Measurements from ENCODE around the gene ANHX.

Gene ANHX

GRCh38 chr12:133231001-133231400 is 4.7 kb downstream of the ANHX start (continued):
- TF ChIP-seq RARB (CRISPR knock-in tag; IDR thresholded peaks at IDR 0.05): no peak
- TF ChIP-seq ZFP3 (CRISPR knock-in tag; IDR thresholded peaks at IDR 0.05): no peak
- TF ChIP-seq PPARA (CRISPR knock-in tag; IDR thresholded peaks at IDR 0.05; ENCODE audit: borderline replicate concordance): no peak
- no peak for TF ChIP-seq PATZ1 (CRISPR knock-in tag; IDR thresholded peaks at IDR 0.05; ENCODE audit: borderline replicate concordance)
- no peak for TF ChIP-seq ZNF565 (CRISPR knock-in tag; conservative IDR thresholded peaks at IDR 0.05; ENCODE audit: low read depth)

- no peak for TF ChIP-seq ZNF565 (CRISPR knock-in tag; conservative IDR thresholded peaks at IDR 0.05; ENCODE audit: low read depth)
- TF ChIP-seq POU6F1 (CRISPR knock-in tag; IDR thresholded peaks at IDR 0.05; ENCODE audit: borderline replicate concordance, low read depth): no peak
- no peak for TF ChIP-seq CSRNP3 (CRISPR knock-in tag; IDR thresholded peaks at IDR 0.05)
- ATAC-seq: no peak
Measured at GRCh38 chr12:133227281-133227852, 8.3 kb downstream of the ANHX start.

DNA sequence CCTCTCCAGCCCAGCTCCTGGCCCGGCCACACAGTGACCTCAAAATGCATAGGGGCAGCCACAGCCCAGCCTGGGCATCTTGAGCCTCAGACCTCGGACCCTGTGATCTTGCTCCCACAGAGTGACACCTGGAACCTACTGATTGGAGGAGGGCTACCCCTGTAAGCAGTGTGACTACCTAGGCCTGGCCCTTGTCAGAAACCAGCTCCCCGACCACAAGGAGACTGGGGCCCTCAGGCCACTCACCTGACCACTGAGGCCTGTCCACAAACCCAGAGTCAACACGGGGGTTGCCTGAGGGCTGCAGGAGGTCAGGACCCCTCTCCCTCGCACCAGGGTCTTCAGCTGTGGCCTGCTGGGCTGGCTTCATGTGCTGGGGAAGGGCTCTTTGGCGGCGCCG is 9.0 kb downstream of the ANHX start:
- TF ChIP-seq RARB (CRISPR knock-in tag; IDR thresholded peaks at IDR 0.05): no peak
- TF ChIP-seq POU6F1 (CRISPR knock-in tag; IDR thresholded peaks at IDR 0.05; ENCODE audit: borderline replicate concordance, low read depth): no peak
- TF ChIP-seq ZNF8 (CRISPR knock-in tag; IDR thresholded peaks at IDR 0.05): no peak
- TF ChIP-seq GLIS3 (CRISPR knock-in tag; IDR thresholded peaks at IDR 0.05): no peak
- no peak for TF ChIP-seq TOX (CRISPR knock-in tag; IDR thresholded peaks at IDR 0.05; ENCODE audit: borderline replicate concordance)
- no peak for TF ChIP-seq ZNF565 (CRISPR knock-in tag; conservative IDR thresholded peaks at IDR 0.05; ENCODE audit: low read depth)
- no peak for TF ChIP-seq CSDC2 (CRISPR knock-in tag; IDR thresholded peaks at IDR 0.05)
- no peak for TF ChIP-seq SNAI2 (CRISPR knock-in tag; IDR thresholded peaks at IDR 0.05)
- no peak for TF ChIP-seq CSRNP3 (CRISPR knock-in tag; IDR thresholded peaks at IDR 0.05)
- no peak for TF ChIP-seq ESRRG (CRISPR knock-in tag; IDR thresholded peaks at IDR 0.05)
- no peak for TF ChIP-seq BACH2 (CRISPR knock-in tag; IDR thresholded peaks at IDR 0.05; ENCODE audit: borderline replicate concordance)
- no peak for TF ChIP-seq OSR1 (CRISPR knock-in tag; IDR thresholded peaks at IDR 0.05)
- no peak for TF ChIP-seq PPARA (CRISPR knock-in tag; IDR thresholded peaks at IDR 0.05; ENCODE audit: borderline replicate concordance)
- no peak for TF ChIP-seq ZC3H10 (CRISPR knock-in tag; IDR thresholded peaks at IDR 0.05)
- TF ChIP-seq ISL1 (CRISPR knock-in tag; IDR thresholded peaks at IDR 0.05): no peak
- TF ChIP-seq CREB5 (CRISPR knock-in tag; IDR thresholded peaks at IDR 0.05; ENCODE audit: low read depth): no peak
- no peak for TF ChIP-seq PATZ1 (CRISPR knock-in tag; IDR thresholded peaks at IDR 0.05; ENCODE audit: borderline replicate concordance)
- no peak for ATAC-seq
